ENCODE results near the gene HS3ST4.
A peak's percentile ranks its signal among the peaks of the same experiment; 100 is the strongest.

Gene HS3ST4

GRCh38 chr16:26169473-26169872, 477.7 kb downstream of the HS3ST4 start:
- Histone ChIP-seq H3K9ac (ENCODE audit: low read depth, low read length) (no peak overlapping the region), H3K36me3 (ENCODE audit: insufficient read depth, low read depth, low read length) (no peaks in the 10 kb centered on the region), H3K4me1 (ENCODE audit: insufficient read depth, low read length) (no peaks in the 10 kb centered on the region), H3K9me3 (ENCODE audit: insufficient read depth, low read depth, low read length) (no peaks in the 10 kb centered on the region; the same call in 1 of the 2 replicates), H3K27ac (ENCODE audit: low read length) (no peak overlapping the region), H3K27me3 (ENCODE audit: insufficient read depth, low read length) (no peaks in the 10 kb centered on the region), H3K4me3 (ENCODE audit: low read length) (no peak overlapping the region)

- no peaks in the 10 kb centered on the region for H3K27me3 ChIP-seq (ENCODE audit: insufficient read depth, low read length)
- H3K9ac ChIP-seq (ENCODE audit: low read depth, low read length) = no peak overlapping the region
- no peak overlapping the region for H3K27ac ChIP-seq (ENCODE audit: low read length)
Observed at GRCh38 chr16:26175944-26176343, 484.2 kb downstream of the HS3ST4 start.

GRCh38 chr16:26177438-26177837, 485.7 kb downstream of the HS3ST4 start:
- Histone ChIP-seq H3K4me3 (ENCODE audit: low read length) (peak overlapping the region; percentile 14; the same call in 1 of the 2 replicates), H3K9ac (ENCODE audit: low read depth, low read length) (peak overlapping the region; percentile 9; the same call in 1 of the 2 replicates), H3K9me3 (ENCODE audit: insufficient read depth, low read depth, low read length) (peaks cover 15% of the 10 kb centered on the region), H3K27ac (ENCODE audit: low read length) (peak overlapping the region; percentile 54), H3K4me1 (ENCODE audit: insufficient read depth, low read length) (peaks cover 37% of the 10 kb centered on the region), H3K27me3 (ENCODE audit: insufficient read depth, low read length) (no peaks in the 10 kb centered on the region), H3K36me3 (ENCODE audit: insufficient read depth, low read depth, low read length) (no peaks in the 10 kb centered on the region)

More at GRCh38 chr16:26175944-26176343, 484.2 kb downstream of the HS3ST4 start:
- Histone ChIP-seq H3K4me3 (ENCODE audit: low read length) (no peak overlapping the region; the same call in 1 of the 2 replicates), H3K36me3 (ENCODE audit: insufficient read depth, low read depth, low read length) (no peaks in the 10 kb centered on the region), H3K9me3 (ENCODE audit: insufficient read depth, low read depth, low read length) (peaks cover 10% of the 10 kb centered on the region), H3K4me1 (ENCODE audit: insufficient read depth, low read length) (peaks cover 37% of the 10 kb centered on the region)

- peak overlapping the region; percentile 54 for H3K27ac ChIP-seq (ENCODE audit: low read length)
- peak overlapping the region; percentile 13; the same call in 1 of the 2 replicates for H3K9ac ChIP-seq (ENCODE audit: low read depth, low read length)
- H3K36me3 ChIP-seq (ENCODE audit: insufficient read depth, low read depth, low read length) = no peaks in the 10 kb centered on the region
- H3K4me1 ChIP-seq (ENCODE audit: insufficient read depth, low read length) = peaks cover 37% of the 10 kb centered on the region
- H3K9me3 ChIP-seq (ENCODE audit: insufficient read depth, low read depth, low read length) = peaks cover 15% of the 10 kb centered on the region
- no peaks in the 10 kb centered on the region for H3K27me3 ChIP-seq (ENCODE audit: insufficient read depth, low read length)
- no peak overlapping the region; the same call in 1 of the 2 replicates for H3K4me3 ChIP-seq (ENCODE audit: low read length)
Observed at GRCh38 chr16:26178298-26178697, 486.5 kb downstream of the HS3ST4 start.

GRCh38 chr16:26186091-26186615, 494.4 kb downstream of the HS3ST4 start:
- Histone ChIP-seq H3K27me3 (ENCODE audit: insufficient read depth, low read length) (no peaks in the 10 kb centered on the region), H3K4me3 (ENCODE audit: low read length) (no peak overlapping the region), H3K9me3 (ENCODE audit: insufficient read depth, low read depth, low read length) (0 out of 2 replicates have a peak, but pooled peaks cover 6% of the 10 kb centered on the region), H3K9ac (ENCODE audit: low read depth, low read length) (no peak overlapping the region), H3K36me3 (ENCODE audit: insufficient read depth, low read depth, low read length) (no peaks in the 10 kb centered on the region), H3K4me1 (ENCODE audit: insufficient read depth, low read length) (no peaks in the 10 kb centered on the region), H3K27ac (ENCODE audit: low read length) (no peak overlapping the region)

All from iPS-20b (cell line).